Neural cell (in vitro differentiated cells): ENCODE results near the gene DYRK3. TPM values are rescaled to one million over a fixed set of nuclear protein-coding genes. Genes with fewer than 3 reads are reported as not detected.

Experiments
- H2AFZ ChIP-seq: fragments of 200-600, 300-800 bp; sonication (generic), shearing (Covaris generic); 2 replicates; pipeline ENCODE4 v1.6.0; 2014; ENCODE audit warnings: low read depth, mild to moderate bottlenecking, antibody characterized with exemption, low read length, moderate library complexity
- H3F3A ChIP-seq: fragments of 200-600 bp; shearing (Covaris generic); 2 replicates; pipeline ENCODE4 v1.6.1; 2016; ENCODE audit warnings: mild to moderate bottlenecking, moderate library complexity, mixed read lengths, antibody characterized with exemption, low read length; ENCODE audit not compliant: insufficient read depth, poor library complexity, severe bottlenecking
- H3K27ac ChIP-seq: fragments of 200-600, 300-800 bp; sonication (generic), shearing (Covaris generic); 2 replicates; pipeline ENCODE4 v1.5.1; 2014; ENCODE audit warnings: mild to moderate bottlenecking, low read length, moderate library complexity
- H3K27me3 ChIP-seq: fragments of 300-800, 200-600 bp; sonication (generic), shearing (Covaris generic); 2 replicates; pipeline ENCODE4 v1.6.0; 2014; ENCODE audit warnings: mild to moderate bottlenecking, low read depth, low read length, moderate library complexity; ENCODE audit not compliant: insufficient read depth
- H3K36me3 ChIP-seq: fragments of 300-800, 200-600 bp; sonication (generic), shearing (Covaris generic); 2 replicates; pipeline ENCODE4 v1.5.1; 2014; ENCODE audit warnings: mild to moderate bottlenecking, antibody characterized with exemption, low read length, moderate library complexity; ENCODE audit not compliant: insufficient read depth
- H3K4me2 ChIP-seq: fragments of 300-800, 200-600 bp; sonication (generic), shearing (Covaris generic); 2 replicates; pipeline ENCODE4 v1.6.0; 2014; ENCODE audit warnings: mild to moderate bottlenecking, low read length
- H3K4me3 ChIP-seq: fragments of 300-800, 200-600 bp; sonication (generic), shearing (Covaris generic); 2 replicates; pipeline ENCODE4 v1.5.1; 2014; ENCODE audit warnings: mild to moderate bottlenecking, low read length, moderate library complexity
- H3K79me2 ChIP-seq: fragments of 200-600 bp; shearing (Covaris generic); replicated peaks from 2 replicates; pipeline ENCODE4 v1.6.0; 2014; ENCODE audit warnings: mild to moderate bottlenecking, low read length, moderate library complexity; ENCODE audit not compliant: insufficient read depth
- H3K9ac ChIP-seq: fragments of 300-800, 200-600 bp; sonication (generic), shearing (Covaris generic); 2 replicates; pipeline ENCODE4 v1.6.1; 2016; ENCODE audit warnings: mild to moderate bottlenecking, low read length, mixed read lengths
- H3K9me2 ChIP-seq: fragments of 200-600 bp; shearing (Covaris generic); 2 replicates; pipeline ENCODE4 v1.6.1; 2016; ENCODE audit warnings: mild to moderate bottlenecking, low read length, mixed read lengths; ENCODE audit not compliant: insufficient read depth
- H3K9me3 ChIP-seq: fragments of 200-600, 300-800 bp; sonication (generic), shearing (Covaris generic); 2 replicates; pipeline ENCODE4 v1.6.1; 2016; ENCODE audit warnings: mild to moderate bottlenecking, mixed run types, low read length, moderate library complexity, mixed read lengths
- H4K20me1 ChIP-seq: fragments of 200-600 bp; shearing (Covaris generic); 2 replicates; pipeline ENCODE4 v1.6.1; 2016; ENCODE audit warnings: mild to moderate bottlenecking, mixed run types; ENCODE audit not compliant: insufficient read depth
- CTCF ChIP-seq: fragments of 450-650 bp; IDR thresholded peaks from 2 replicates; pipeline ENCODE4 v1.5.1; 2014; ENCODE audit warnings: antibody characterized with exemption, mild to moderate bottlenecking, moderate library complexity; ENCODE audit not compliant: poor library complexity, severe bottlenecking
- EP300 ChIP-seq: fragments of 450-650 bp; conservative IDR thresholded peaks from 2 replicates; pipeline ENCODE4 v1.6.1; 2014; ENCODE audit warnings: antibody characterized with exemption, mild to moderate bottlenecking, moderate library complexity; ENCODE audit not compliant: poor library complexity, severe bottlenecking
- EZH2 ChIP-seq: fragments of 200-600, 300-800 bp; shearing (Covaris generic), sonication (generic); IDR thresholded peaks from 2 replicates; pipeline ENCODE4 v1.6.1; 2014; ENCODE audit warnings: antibody characterized with exemption, low read length, borderline replicate concordance, mild to moderate bottlenecking; ENCODE audit not compliant: insufficient read depth, poor library complexity, severe bottlenecking
- MXI1 ChIP-seq: fragments of 450-650 bp; conservative IDR thresholded peaks from 2 replicates; pipeline ENCODE4 v1.6.1; 2014; ENCODE audit warnings: antibody characterized with exemption, mild to moderate bottlenecking; ENCODE audit not compliant: poor library complexity, severe bottlenecking
- POLR2AphosphoS5 ChIP-seq: IDR thresholded peaks from 2 replicates; pipeline ENCODE4 v1.6.1; 2012
- RAD21 ChIP-seq: fragments of 450-650 bp; conservative IDR thresholded peaks from 2 replicates; pipeline ENCODE4 v1.6.1; 2014; ENCODE audit warnings: antibody characterized with exemption, mild to moderate bottlenecking, moderate library complexity
- REST ChIP-seq: IDR thresholded peaks from 2 replicates; pipeline ENCODE4 v1.6.1; 2012; ENCODE audit warnings: borderline replicate concordance
- SMC3 ChIP-seq: fragments of 450-650 bp; conservative IDR thresholded peaks from 2 replicates; pipeline ENCODE4 v1.6.1; 2014; ENCODE audit warnings: antibody characterized with exemption, mild to moderate bottlenecking, moderate library complexity; ENCODE audit not compliant: poor library complexity
- TAF1 ChIP-seq: IDR thresholded peaks from 2 replicates; pipeline ENCODE4 v1.6.1; 2012; ENCODE audit warnings: low read depth
- polyA plus RNA-seq: library from polyadenylated mRNA; depleted of rRNA; stranded (reverse); fragments of >200 nt; gene quantifications from 2 replicates; pipeline ENCODE4 v1.2.3, GENCODE V29; 2014

Gene DYRK3
- polyA plus RNA-seq, 1 donor from 2014 or later: 7.5 TPM

GRCh38 chr1:206682111-206682510, 46.8 kb downstream of the DYRK3 start:
- Histone ChIP-seq H3K9ac (no peak overlapping the region), H3K79me2 (peaks cover 17% of the 10 kb centered on the region), H3K9me2 (no peaks in the 10 kb centered on the region), H2AFZ (no peak overlapping the region), H3K36me3 (no peaks in the 10 kb centered on the region), H3K27ac (no peak overlapping the region), H3K9me3 (no peaks in the 10 kb centered on the region), H3F3A (no peaks in the 10 kb centered on the region), H3K4me2 (no peak overlapping the region), H4K20me1 (no peaks in the 10 kb centered on the region), H3K4me3 (no peak overlapping the region), H3K27me3 (peaks cover 15% of the 10 kb centered on the region)
- no peak for TF ChIP-seq EZH2
- TF ChIP-seq MXI1: no peak
- TF ChIP-seq RAD21: no peak
- no peak for TF ChIP-seq EP300
- no peak for TF ChIP-seq CTCF
- TF ChIP-seq SMC3: no peak
- TF ChIP-seq REST: no peak
- no peak for TF ChIP-seq POLR2AphosphoS5
- TF ChIP-seq TAF1: no peak

DNA sequence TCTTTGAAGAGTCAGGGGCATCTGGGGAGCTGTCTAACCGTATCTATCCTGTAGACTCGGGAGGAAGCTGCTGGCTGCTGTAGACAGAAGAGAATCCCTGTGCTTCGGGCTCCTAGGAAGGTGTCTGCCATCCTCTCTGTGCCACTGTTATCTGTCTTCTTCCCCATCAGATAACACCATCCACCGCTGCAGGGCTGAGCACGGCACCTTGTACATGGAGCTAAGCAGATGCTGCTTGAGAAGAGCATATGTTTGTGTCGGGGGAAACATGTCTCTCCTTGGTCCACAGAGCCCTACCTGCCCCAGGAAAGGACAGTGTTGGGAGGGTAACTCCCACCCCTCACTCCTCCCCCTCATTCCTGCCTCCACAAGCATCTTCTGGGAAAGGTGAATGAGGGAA, 48.0 kb downstream of the DYRK3 start:
- Histone ChIP-seq H3K9ac (no peak overlapping the region), H3K27ac (no peak overlapping the region), H4K20me1 (no peaks in the 10 kb centered on the region), H2AFZ (no peak overlapping the region), H3F3A (no peaks in the 10 kb centered on the region), H3K36me3 (no peaks in the 10 kb centered on the region), H3K27me3 (peaks cover 15% of the 10 kb centered on the region), H3K9me3 (no peaks in the 10 kb centered on the region), H3K9me2 (no peaks in the 10 kb centered on the region), H3K79me2 (peaks cover 29% of the 10 kb centered on the region), H3K4me2 (no peak overlapping the region), H3K4me3 (no peak overlapping the region)
- no peak for TF ChIP-seq MXI1
- no peak for TF ChIP-seq RAD21
- no peak for TF ChIP-seq EP300
- TF ChIP-seq TAF1: no peak
- no peak for TF ChIP-seq EZH2
- TF ChIP-seq CTCF: no peak
- TF ChIP-seq REST: no peak
- no peak for TF ChIP-seq SMC3
- no peak for TF ChIP-seq POLR2AphosphoS5
